ENCODE results near the gene CD109.

DNA sequence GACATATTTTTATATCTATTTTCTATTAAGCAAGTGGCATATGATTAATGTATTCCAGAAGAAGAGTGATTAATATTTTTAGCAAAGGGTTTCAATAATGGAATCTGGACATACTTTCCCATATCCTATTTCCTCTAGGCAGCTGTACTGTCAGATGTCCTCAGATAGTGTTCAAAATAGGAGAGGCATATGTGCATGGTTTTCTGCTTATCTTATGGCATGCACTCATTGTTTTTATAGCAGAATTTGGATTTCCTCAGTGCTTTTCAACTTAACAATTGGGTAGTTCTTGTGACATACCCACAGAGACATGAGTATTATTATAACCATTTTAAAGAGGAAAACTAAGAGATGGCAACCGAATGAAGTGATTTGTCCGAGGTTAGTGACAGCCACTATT is 29.6 kb upstream of the CD109 start:
- TF ChIP-seq CTCF (IDR thresholded peaks at IDR 0.05), result no peak
- TF ChIP-seq ZFX (IDR thresholded peaks at IDR 0.05; ENCODE audit: borderline replicate concordance), result no peak

All from 22Rv1 (cell line).